Endothelial cell of umbilical vein (primary cell): ENCODE measurements around the gene NFKBIA. TPM values are rescaled to one million over a fixed set of nuclear protein-coding genes. Genes with fewer than 3 reads are reported as not detected.

Experiments
- BruUV-seq: library from RNA; stranded (reverse); fragments of 400-500 nt; replicated peaks from 2 replicates; lab custom pipeline; 2021; lab: Mats Ljungman, UMichigan
- CTCF ChIA-PET: fragments of 300-600, 350-600 bp; sonication (Branson Sonifier 250); formaldehyde crosslinking; loops from one replicate; lab custom pipeline; 2021; ENCODE audit warnings: antibody characterized with exemption, inconsistent platforms; lab: Charles Lee
- POLR2A ChIA-PET: fragments of 300-600, 350-600 bp; sonication (Branson Sonifier 250); formaldehyde crosslinking; loops from one replicate; lab custom pipeline; 2021; ENCODE audit warnings: antibody characterized with exemption, inconsistent platforms; lab: Charles Lee
- DNase-seq: peaks from one replicate; pipeline ENCODE4 v3.0.0-alpha.2; 2011; ENCODE audit warnings: low read depth, low spot score
- FAIRE-seq: peaks from 2 replicates; lab custom pipeline; 2011; peaks lifted over from hg19 to GRCh38; lab: Jason Lieb, UNC
- H2AFZ ChIP-seq: 2 replicates; pipeline ENCODE4 v1.6.0; 2012; ENCODE audit warnings: low read depth, low read length, control low read depth, inconsistent platforms
- H3K27ac ChIP-seq: 2 replicates; pipeline ENCODE4 v1.5.1; 2011; ENCODE audit warnings: low read depth, mild to moderate bottlenecking, control low read depth, low read length, moderate library complexity; ENCODE audit not compliant: insufficient read depth
- H3K27me3 ChIP-seq, 2 experiments: 2 replicates each; pipeline versions ENCODE4 v1.6.0 to v1.6.1; 2011; ENCODE audit warnings: low read length in 2 of 2, mixed read lengths in 1 of 2; ENCODE audit not compliant: control insufficient read depth in 2 of 2, insufficient read depth in 2 of 2
- H3K36me3 ChIP-seq, 2 experiments: 2 replicates in 1 of 2; 3 replicates in 1 of 2; pipeline ENCODE4 v1.5.1; 2011; ENCODE audit warnings: low read length in 2 of 2, mild to moderate bottlenecking in 1 of 2, moderate library complexity in 1 of 2; ENCODE audit not compliant: control insufficient read depth in 2 of 2, insufficient read depth in 2 of 2; ENCODE audit errors: extremely low read depth in 1 of 2
- H3K4me1 ChIP-seq: 3 replicates; pipeline ENCODE4 v1.5.1; 2011; ENCODE audit warnings: mild to moderate bottlenecking, low read length; ENCODE audit not compliant: control insufficient read depth, insufficient read depth; ENCODE audit errors: extremely low read depth
- H3K4me2 ChIP-seq: 2 replicates; pipeline ENCODE4 v1.6.1; 2011; ENCODE audit warnings: low read length, control low read depth, mixed read lengths; ENCODE audit not compliant: insufficient read depth
- H3K4me3 ChIP-seq, 3 experiments: fragments of 200-600 bp in 1 of 3; sonication (generic), shearing (Covaris generic) in 1 of 3; replicated peaks in 1 of 3; 2 replicates each; pipeline ENCODE4 v1.5.1; 2011 to 2016; ENCODE audit warnings: control low read depth in 3 of 3, low read length in 3 of 3, mild to moderate bottlenecking in 2 of 3, inconsistent platforms in 1 of 3, low read depth in 1 of 3, moderate library complexity in 1 of 3; ENCODE audit not compliant: insufficient read depth in 1 of 3
- H3K79me2 ChIP-seq: 2 replicates; pipeline ENCODE4 v1.6.0; 2012; ENCODE audit warnings: low read length, inconsistent platforms; ENCODE audit not compliant: control insufficient read depth, insufficient read depth
- H3K9ac ChIP-seq: replicated peaks from 2 replicates; pipeline ENCODE3; 2011; ENCODE audit warnings: low read length, control low read depth; ENCODE audit not compliant: insufficient read depth; ENCODE audit errors: extremely low read depth
- H3K9me1 ChIP-seq: replicated peaks from 3 replicates; pipeline ENCODE4 v1.6.0; 2011; ENCODE audit warnings: mild to moderate bottlenecking, low read length; ENCODE audit not compliant: control insufficient read depth, insufficient read depth; ENCODE audit errors: extremely low read depth
- H3K9me3 ChIP-seq: replicated peaks from 2 replicates; pipeline ENCODE4 v1.5.1; 2012; ENCODE audit warnings: low read length, inconsistent platforms; ENCODE audit not compliant: control insufficient read depth, insufficient read depth
- H4K20me1 ChIP-seq: replicated peaks from 2 replicates; pipeline ENCODE3; 2011; ENCODE audit warnings: mild to moderate bottlenecking, low read length; ENCODE audit not compliant: control insufficient read depth, insufficient read depth; ENCODE audit errors: extremely low read depth
- EZH2 ChIP-seq: IDR thresholded peaks from 2 replicates; pipeline ENCODE4 v1.6.1; 2012; ENCODE audit warnings: borderline replicate concordance, low read depth, mild to moderate bottlenecking, moderate library complexity, low read length, inconsistent platforms; ENCODE audit not compliant: severe bottlenecking
- FOS ChIP-seq: IDR thresholded peaks from 2 replicates; pipeline ENCODE4 v1.6.1; 2011; ENCODE audit warnings: mild to moderate bottlenecking, low read length, moderate library complexity, borderline replicate concordance; ENCODE audit not compliant: insufficient read depth
- GATA2 ChIP-seq: IDR thresholded peaks from 2 replicates; pipeline ENCODE4 v1.7.0; 2011; ENCODE audit warnings: low read depth, mild to moderate bottlenecking, moderate library complexity, mixed read lengths, low read length; ENCODE audit not compliant: insufficient read length, insufficient read depth
- POLR2A ChIP-seq: IDR thresholded peaks from 2 replicates; pipeline ENCODE4 v1.6.1; 2012; ENCODE audit warnings: low read depth, mild to moderate bottlenecking, control low read depth, low read length
- POLR2AphosphoS5 ChIP-seq: IDR thresholded peaks from 2 replicates; pipeline ENCODE4 v1.6.1; 2012; ENCODE audit warnings: low read depth, mild to moderate bottlenecking, control low read depth, low read length, moderate library complexity; ENCODE audit not compliant: insufficient read depth
- dilution Hi-C: fragments of 300-500 bp; cut with MboI; formaldehyde crosslinking; loops from one replicate; pipeline ENCODE4 v1.15.0; 2019; ENCODE audit warnings: low sequenced_read_pairs; ENCODE audit not compliant: extremely low pct_ligation_motif_present
- intact Hi-C: fragments of 100-400 bp; cut with micrococcal nuclease; formaldehyde crosslinking; loops from one replicate; pipeline ENCODE4 v1.10.0; 2022
- polyA plus RNA-seq, 4 experiments: library from polyadenylated mRNA; depleted of rRNA in 3 of 4; stranded (reverse) in 3 of 4; unstranded in 1 of 4; fragments of >200 nt; gene quantifications; 2 replicates each; pipeline versions ENCODE4 v1.2.1 to v1.2.3, GENCODE V29; 2011 to 2012; ENCODE audit warnings: missing spikeins in 1 of 4
- total RNA-seq: library from RNA; stranded (reverse); gene quantifications from 2 replicates; pipeline ENCODE4 v1.2.3, GENCODE V29; 2021
- TF ChIP-seq, protein P1 (sequence below), 2 donors: IDR thresholded peaks; 1 replicate in 1 of 2; 2 replicates in 1 of 2; pipeline ENCODE4 v1.5.1; 2011; ENCODE audit warnings: low read length in 2 of 2, mild to moderate bottlenecking in 2 of 2, moderate library complexity in 2 of 2, control low read depth in 1 of 2, inconsistent platforms in 1 of 2, low read depth in 1 of 2; ENCODE audit not compliant: insufficient read depth in 1 of 2; ENCODE audit errors: extremely low read depth in 1 of 2

Gene NFKBIA
- total and polyA plus RNA-seq, 2 donors (not counting 3 experiments of a cell fraction or from before 2014, with no cell fraction given), result 55.7 to 82.8 TPM

DNA sequence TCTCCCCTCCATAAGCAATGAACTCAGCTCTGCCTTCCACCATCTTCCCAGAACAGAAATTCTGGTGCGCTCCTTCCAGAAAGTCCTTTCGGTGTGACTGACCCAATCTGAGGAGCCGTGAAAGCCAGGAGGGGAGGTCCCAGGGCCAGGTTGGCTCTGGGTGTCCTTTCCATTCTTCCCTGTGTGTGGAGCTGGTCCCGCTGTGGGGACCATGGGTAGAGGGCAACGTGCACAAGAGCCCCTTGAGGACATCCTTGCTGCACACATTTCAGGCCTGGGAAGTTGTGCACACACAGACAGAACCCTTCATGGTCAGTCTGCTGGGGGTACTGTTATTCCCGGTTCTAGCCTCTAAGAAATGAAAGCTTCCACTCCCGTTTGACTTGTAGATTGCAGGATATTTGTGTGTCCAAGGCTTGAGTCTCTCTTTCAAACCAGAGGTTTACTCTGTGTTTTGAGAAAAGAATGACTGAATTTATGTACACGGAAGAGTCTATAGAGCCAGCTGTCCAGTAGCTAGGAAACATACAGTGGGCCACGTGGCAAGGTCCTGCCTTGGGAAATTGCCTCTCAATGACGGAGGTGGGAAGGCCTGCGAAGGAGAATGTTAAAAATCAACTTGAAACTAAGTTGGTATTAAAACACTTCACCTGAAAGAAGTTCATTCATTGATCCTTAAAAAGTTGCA, 10.1 kb downstream of the NFKBIA start:
- no peak for FAIRE-seq
- Histone ChIP-seq H3K9ac (no peak overlapping the region), H3K79me2 (no peaks in the 10 kb centered on the region), H3K9me3 (no peaks in the 10 kb centered on the region), H3K4me3 (no peak overlapping the region), H3K4me2 (no peak overlapping the region), H3K27ac (no peak overlapping the region), H3K27me3 (no peaks in the 10 kb centered on the region), H3K36me3 (no peaks in the 10 kb centered on the region), H3K9me1 (no peaks in the 10 kb centered on the region), H3K4me1 (peaks cover 15% of the 10 kb centered on the region), H2AFZ (no peak overlapping the region), H4K20me1 (no peaks in the 10 kb centered on the region)
- ChIA-PET CTCF (interaction anchor here (0.7 kb wide), 1 partner anchor 9 kb away, joined by 3 read pairs; no protein-coding TSS in a partner anchor), POLR2A (no interaction called here)
- dilution Hi-C loops (no loop called here), intact Hi-C loops (no loop called here)
- no TSS peak for BruUV-seq
- TF ChIP-seq GATA2 (no peak), FOS (no peak), POLR2A (no peak), EZH2 (no peak), POLR2AphosphoS5 (no peak)
- TF ChIP-seq, protein P1, sequence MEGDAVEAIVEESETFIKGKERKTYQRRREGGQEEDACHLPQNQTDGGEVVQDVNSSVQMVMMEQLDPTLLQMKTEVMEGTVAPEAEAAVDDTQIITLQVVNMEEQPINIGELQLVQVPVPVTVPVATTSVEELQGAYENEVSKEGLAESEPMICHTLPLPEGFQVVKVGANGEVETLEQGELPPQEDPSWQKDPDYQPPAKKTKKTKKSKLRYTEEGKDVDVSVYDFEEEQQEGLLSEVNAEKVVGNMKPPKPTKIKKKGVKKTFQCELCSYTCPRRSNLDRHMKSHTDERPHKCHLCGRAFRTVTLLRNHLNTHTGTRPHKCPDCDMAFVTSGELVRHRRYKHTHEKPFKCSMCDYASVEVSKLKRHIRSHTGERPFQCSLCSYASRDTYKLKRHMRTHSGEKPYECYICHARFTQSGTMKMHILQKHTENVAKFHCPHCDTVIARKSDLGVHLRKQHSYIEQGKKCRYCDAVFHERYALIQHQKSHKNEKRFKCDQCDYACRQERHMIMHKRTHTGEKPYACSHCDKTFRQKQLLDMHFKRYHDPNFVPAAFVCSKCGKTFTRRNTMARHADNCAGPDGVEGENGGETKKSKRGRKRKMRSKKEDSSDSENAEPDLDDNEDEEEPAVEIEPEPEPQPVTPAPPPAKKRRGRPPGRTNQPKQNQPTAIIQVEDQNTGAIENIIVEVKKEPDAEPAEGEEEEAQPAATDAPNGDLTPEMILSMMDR (IDR thresholded peaks at IDR 0.05; ENCODE audit: extremely low read depth in 1 of 2, insufficient read depth in 1 of 2, low read depth in 1 of 2, low read length in 2 of 2), result no peak
- DNase-seq, result no peak
